HepG2 (cell line): ENCODE results near the gene RASA3. TPM values are rescaled to one million over a fixed set of nuclear protein-coding genes. Genes with fewer than 3 reads are reported as not detected.

Experiments
- ATAC-seq: fragments of 200-7000 bp; cut with Tn5 transposase; 3 replicates; pipeline ENCODE4 v1.9.1; 2020; ENCODE audit warnings: mild to moderate bottlenecking, moderate library complexity
- BruUV-seq: library from RNA; stranded (reverse); fragments of 400-500 nt; replicated peaks from 2 replicates; lab custom pipeline; 2021; lab: Mats Ljungman, UMichigan
- CTCF ChIA-PET: fragments of 300-600 bp; formaldehyde crosslinking; extraction: SDS; loops from one replicate; lab custom pipeline; 2021; ENCODE audit warnings: low total read pairs, inconsistent platforms, low intra/inter-chr PET ratio; lab: Yijun Ruan, JAX
- POLR2A ChIA-PET: fragments of 350-600 bp; sonication (Branson Sonifier 250); formaldehyde crosslinking; loops from one replicate; lab custom pipeline; 2020; ENCODE audit warnings: antibody characterized with exemption, inconsistent platforms; lab: Yijun Ruan, JAX
- DNase-seq: peaks from one replicate; pipeline ENCODE4 v3.0.0-alpha.2; 2015; ENCODE audit warnings: low spot score
- FAIRE-seq: peaks from 3 replicates; lab custom pipeline; 2011; peaks lifted over from hg19 to GRCh38; lab: Jason Lieb, UNC
- H2AFZ ChIP-seq: one replicate; pipeline ENCODE4 v1.6.1; 2011; ENCODE audit warnings: low read length, inconsistent platforms
- H3K27ac ChIP-seq: fragments of 300-600 bp; 3 replicates; pipeline ENCODE4 v1.8.0; 2011; ENCODE audit warnings: mixed run types, mild to moderate bottlenecking, mixed read lengths, low read length, inconsistent platforms; ENCODE audit not compliant: insufficient read depth; ENCODE audit errors: extremely low read length
- H3K27me3 ChIP-seq, 2 experiments: fragments of 200-600 bp in 1 of 2; 2 replicates in 1 of 2; 3 replicates in 1 of 2; pipeline versions ENCODE4 v1.6.0 to v1.8.0; 2011; ENCODE audit warnings: low read length in 2 of 2, mild to moderate bottlenecking in 2 of 2, moderate library complexity in 2 of 2, inconsistent platforms in 1 of 2; ENCODE audit not compliant: insufficient read depth in 2 of 2, control insufficient read depth in 1 of 2
- H3K36me3 ChIP-seq, 2 experiments: fragments of 200-600 bp in 1 of 2; replicated peaks in 1 of 2; 2 replicates in 1 of 2; 3 replicates in 1 of 2; pipeline versions ENCODE4 v1.5.1 to v1.8.0; 2011; ENCODE audit warnings: low read length in 2 of 2, inconsistent platforms in 1 of 2; ENCODE audit not compliant: insufficient read depth in 2 of 2, control insufficient read depth in 1 of 2
- H3K4me1 ChIP-seq: 2 replicates; pipeline ENCODE4 v1.5.1; 2012; ENCODE audit warnings: low read length, inconsistent platforms; ENCODE audit not compliant: insufficient read depth
- H3K4me2 ChIP-seq: 2 replicates; pipeline ENCODE4 v1.6.0; 2011; ENCODE audit warnings: low read depth, low read length, inconsistent platforms
- H3K4me3 ChIP-seq, 3 experiments: fragments of 200-600 bp in 1 of 3; sonication (generic), shearing (Covaris generic) in 1 of 3; replicated peaks in 1 of 3; 2 replicates each; pipeline ENCODE4 v1.5.1; 2011 to 2016; ENCODE audit warnings: low read length in 3 of 3, inconsistent platforms in 2 of 3, low read depth in 2 of 3, mild to moderate bottlenecking in 2 of 3, control low read depth in 1 of 3, mixed read lengths in 1 of 3; ENCODE audit not compliant: insufficient read depth in 1 of 3
- H3K79me2 ChIP-seq: one replicate; pipeline ENCODE4 v1.6.1; 2011; ENCODE audit warnings: low read length, inconsistent platforms; ENCODE audit not compliant: insufficient read depth
- H3K9ac ChIP-seq: 2 replicates; pipeline ENCODE4 v1.6.0; 2011; ENCODE audit warnings: mild to moderate bottlenecking, low read depth, low read length, inconsistent platforms; ENCODE audit not compliant: insufficient read depth
- H3K9me3 ChIP-seq: 2 replicates; pipeline ENCODE4 v1.5.1; 2012; ENCODE audit warnings: mild to moderate bottlenecking, low read length
- H4K20me1 ChIP-seq: 2 replicates; pipeline ENCODE4 v1.6.0; 2011; ENCODE audit warnings: inconsistent platforms, mild to moderate bottlenecking, low read length, moderate library complexity; ENCODE audit not compliant: insufficient read depth
- CERS6 ChIP-seq: sonication (generic); formaldehyde crosslinking; IDR thresholded peaks from 2 replicates; pipeline ENCODE4 v1.5.0; 2020; ENCODE audit warnings: missing genetic modification reagents
- E2F1 ChIP-seq: sonication (generic); formaldehyde crosslinking; IDR thresholded peaks from 2 replicates; pipeline ENCODE4 v1.5.0; 2020; ENCODE audit warnings: missing genetic modification reagents
- HNRNPH1 ChIP-seq: fragments of 200-400 bp; formaldehyde crosslinking; optimal IDR thresholded peaks from 2 replicates; pipeline ENCODE3; 2017; ENCODE audit warnings: mild to moderate bottlenecking, low read depth, low read length
- ISL2 ChIP-seq: sonication (generic); formaldehyde crosslinking; IDR thresholded peaks from 2 replicates; pipeline ENCODE4 v1.5.0; 2020; ENCODE audit warnings: missing genetic modification reagents
- ZBTB38 ChIP-seq: sonication (generic); formaldehyde crosslinking; IDR thresholded peaks from 2 replicates; pipeline ENCODE4 v1.5.1; 2020; ENCODE audit warnings: mild to moderate bottlenecking, missing genetic modification reagents
- ZBTB39 ChIP-seq: sonication (generic); formaldehyde crosslinking; IDR thresholded peaks from 2 replicates; pipeline ENCODE4 v1.5.0; 2020; ENCODE audit warnings: missing genetic modification reagents
- ZBTB40 ChIP-seq, 2 experiments: fragments of 450-650 bp in 1 of 2; sonication (generic) in 1 of 2; formaldehyde crosslinking in 1 of 2; IDR thresholded peaks; 2 replicates each; pipeline versions ENCODE4 v1.6.1 to v1.8.0; 2016 to 2022; ENCODE audit warnings: antibody characterized with exemption in 1 of 2, mild to moderate bottlenecking in 1 of 2, missing genetic modification reagents in 1 of 2
- WGBS: methylation state at CpG from one replicate; pipeline ENCODE4 v1.1.6; 2017; ENCODE audit warnings: low lambda C conversion rate; 5-methylcytosine and 5-hydroxymethylcytosine counted together
- in situ Hi-C: cut with HindIII; loops from 2 replicates; pipeline ENCODE4 v1.10.0; 2017; ENCODE audit warnings: low pct_unique_long_range_greater_than_20kb; ENCODE audit not compliant: extremely low pct_ligation_motif_present
- intact Hi-C: fragments of 100-400 bp; cut with micrococcal nuclease; formaldehyde crosslinking; loops from one replicate; pipeline ENCODE4 v1.10.0; 2022; ENCODE audit not compliant: unreplicated experiment
- polyA plus RNA-seq, 8 experiments: library from polyadenylated mRNA; depleted of rRNA in 3 of 8; stranded (reverse) in 7 of 8; unstranded in 1 of 8; fragments of >200 nt; fragmentation: Illumina TruSeq in 4 of 8; extraction: Trizol in 4 of 8; gene quantifications; 2 replicates each; pipeline versions ENCODE4 v1.2.1 to v1.2.3, GENCODE V29; 2011 to 2016; ENCODE audit warnings: low read depth in 4 of 8, missing spikeins in 1 of 8, mixed read lengths in 1 of 8; ENCODE audit not compliant: insufficient read depth in 1 of 8
- total RNA-seq, 5 experiments: library from RNA; depleted of rRNA; stranded (reverse); fragments of >200 nt; fragmentation: Illumina TruSeq; extraction: Trizol; gene quantifications; 2 replicates each; pipeline ENCODE4 v1.2.3, GENCODE V29; 2016; ENCODE audit warnings: low read depth in 1 of 5

RASA3 gene
- total and polyA plus RNA-seq, 2 of the 13 experiments (the other 11 are each of a cell fraction or from before 2014, with no cell fraction given), result 0.05 TPM; not detected in 1

GRCh38 chr13:114070098-114070799 lies 62.2 kb downstream of the RASA3 start:
- in situ Hi-C loops, result no loop called here
- WGBS, result 81% methylated on average over 28 of the region's 40 CpGs
- FAIRE-seq, result no peak
- no peaks in the 10 kb centered on the region for H3K9me3 ChIP-seq
- CTCF ChIA-PET, result no interaction called here
- H3K27me3 ChIP-seq, result peaks cover 8 to 54% of the 10 kb centered on the region in 2 experiments
- no peak overlapping the region for H3K9ac ChIP-seq
- peaks cover 5% of the 10 kb centered on the region for H3K4me1 ChIP-seq
- no peak overlapping the region for H2AFZ ChIP-seq
- no peaks in the 10 kb centered on the region for H3K79me2 ChIP-seq
- no peaks in the 10 kb centered on the region for H3K36me3 ChIP-seq
- H3K4me2 ChIP-seq, result no peak overlapping the region
- intact Hi-C loops, result no loop called here
- H4K20me1 ChIP-seq, result no peaks in the 10 kb centered on the region
- no peak for DNase-seq
- no peak overlapping the region for H3K4me3 ChIP-seq
- H3K27ac ChIP-seq, result no peak overlapping the region
- no peak for ATAC-seq
- POLR2A ChIA-PET, result no interaction called here
- BruUV-seq, result no TSS peak
- no peak for TF ChIP-seq ZBTB40 (IDR thresholded peaks at IDR 0.05)
- TF ChIP-seq ZBTB40 (CRISPR knock-in tag; IDR thresholded peaks at IDR 0.05), result no peak
- no peak for TF ChIP-seq HNRNPH1
- no peak for TF ChIP-seq E2F1 (CRISPR knock-in tag)
- no peak for TF ChIP-seq ZBTB38 (CRISPR knock-in tag)
- no peak for TF ChIP-seq ZBTB39 (CRISPR knock-in tag)
- TF ChIP-seq CERS6 (CRISPR knock-in tag), result no peak
- no peak for TF ChIP-seq ISL2 (CRISPR knock-in tag)
